K562 (cell line): Measurements from ENCODE around the gene NRGN. TPM values are rescaled to one million over a fixed set of nuclear protein-coding genes. Genes with fewer than 3 reads are reported as not detected.

Experiments used
- ATAC-seq: fragments of 200-7000 bp; cut with Tn5 transposase; 3 replicates; pipeline ENCODE4 v1.9.1; 2020; ENCODE audit warnings: moderate library complexity
- BruUV-seq: library from RNA; stranded (reverse); fragments of 400-500 nt; replicated peaks from 2 replicates; lab custom pipeline; 2021; lab: Mats Ljungman, UMichigan
- CTCF ChIA-PET: fragments of 300-600 bp; formaldehyde crosslinking; extraction: SDS; loops from one replicate; lab custom pipeline; 2021; ENCODE audit warnings: low intra/inter-chr PET ratio; lab: Yijun Ruan, JAX
- POLR2A ChIA-PET: fragments of 300-600, 350-650 bp; sonication (Branson Sonifier 250); formaldehyde crosslinking; extraction: SDS; loops from one replicate; lab custom pipeline; 2021; ENCODE audit warnings: antibody characterized with exemption, inconsistent platforms; lab: Yijun Ruan, JAX
- DNase-seq, 4 experiments: peaks; one replicate each; pipeline versions ENCODE4 v3.0.0 to v3.0.0-alpha.2; 2011 to 2018; ENCODE audit warnings: low spot score in 3 of 4, mixed read lengths in 3 of 4; ENCODE audit errors: extremely low read depth in 1 of 4
- FAIRE-seq: peaks from 2 replicates; lab custom pipeline; 2011; peaks lifted over from hg19 to GRCh38; lab: Jason Lieb, UNC
- H2AFZ ChIP-seq: 2 replicates; pipeline ENCODE4 v1.6.0; 2011; ENCODE audit warnings: low read depth, low read length, control low read depth, inconsistent platforms
- H3K27ac ChIP-seq: fragments of 200-600 bp; 3 replicates; pipeline ENCODE4 v1.8.0; 2011; ENCODE audit warnings: low read depth, mild to moderate bottlenecking, control low read depth, inconsistent platforms, low read length, moderate library complexity, mixed read lengths; ENCODE audit errors: extremely low read depth
- H3K27me3 ChIP-seq, 2 experiments: fragments of 300-600 bp in 1 of 2; 2 replicates in 1 of 2; 3 replicates in 1 of 2; pipeline versions ENCODE4 v1.6.0 to v1.8.0; 2011; ENCODE audit warnings: inconsistent platforms in 2 of 2, low read length in 2 of 2, mild to moderate bottlenecking in 1 of 2, mixed read lengths in 1 of 2, moderate library complexity in 1 of 2; ENCODE audit not compliant: control insufficient read depth in 2 of 2, insufficient read depth in 2 of 2
- H3K36me3 ChIP-seq: fragments of 300-600 bp; 3 replicates; pipeline ENCODE4 v1.8.0; 2011; ENCODE audit warnings: mild to moderate bottlenecking, low read length, inconsistent platforms; ENCODE audit not compliant: control insufficient read depth, insufficient read depth
- H3K4me1 ChIP-seq, 2 experiments: fragments of 200-600 bp in 1 of 2; replicated peaks in 1 of 2; 2 replicates in 1 of 2; 3 replicates in 1 of 2; pipeline versions ENCODE4 v1.5.1 to v1.8.0; 2011; ENCODE audit warnings: inconsistent platforms in 2 of 2, low read length in 2 of 2, mild to moderate bottlenecking in 1 of 2, mixed read lengths in 1 of 2, moderate library complexity in 1 of 2; ENCODE audit not compliant: control insufficient read depth in 2 of 2, insufficient read depth in 2 of 2
- H3K4me2 ChIP-seq: 2 replicates; pipeline ENCODE4 v1.6.1; 2011; ENCODE audit warnings: low read length, control low read depth, inconsistent platforms, mixed read lengths; ENCODE audit not compliant: insufficient read depth
- H3K4me3 ChIP-seq: fragments of 200-600 bp; sonication (generic), shearing (Covaris generic); 2 replicates; pipeline ENCODE4 v1.5.1; 2016; ENCODE audit warnings: control low read depth, inconsistent platforms
- H3K79me2 ChIP-seq: fragments of 200-600 bp; 3 replicates; pipeline ENCODE4 v1.8.0; 2011; ENCODE audit warnings: low read length, inconsistent platforms; ENCODE audit not compliant: control insufficient read depth, insufficient read depth
- H3K9ac ChIP-seq, 2 experiments: 2 replicates each; pipeline versions ENCODE4 v1.6.0 to v1.6.1; 2011; ENCODE audit warnings: low read depth in 2 of 2, low read length in 2 of 2, control low read depth in 1 of 2, inconsistent platforms in 1 of 2, mild to moderate bottlenecking in 1 of 2, mixed read lengths in 1 of 2; ENCODE audit not compliant: insufficient read depth in 1 of 2
- H3K9me1 ChIP-seq: one replicate; pipeline ENCODE4 v1.6.0; 2011; ENCODE audit warnings: inconsistent platforms, mild to moderate bottlenecking, low read length, moderate library complexity; ENCODE audit not compliant: control insufficient read depth, insufficient read depth
- H3K9me3 ChIP-seq: replicated peaks from 2 replicates; pipeline ENCODE4 v1.5.1; 2011; ENCODE audit warnings: low read depth, low read length, inconsistent platforms; ENCODE audit not compliant: control insufficient read depth, insufficient read depth
- H4K20me1 ChIP-seq: replicated peaks from 2 replicates; pipeline ENCODE4 v1.6.1; 2011; ENCODE audit warnings: low read length, inconsistent platforms, mixed read lengths; ENCODE audit not compliant: control insufficient read depth, insufficient read depth
- CBX1 ChIP-seq: sonication (generic); IDR thresholded peaks from 2 replicates; pipeline ENCODE4 v1.6.1; 2016; ENCODE audit warnings: antibody characterized with exemption, low read depth, mild to moderate bottlenecking
- KLF13 ChIP-seq: fragments of 450-650 bp; IDR thresholded peaks from 2 replicates; pipeline ENCODE4 v1.6.1; 2016; ENCODE audit warnings: missing genetic modification characterization, low read depth, mild to moderate bottlenecking, missing compliant biosample characterization, moderate library complexity, borderline replicate concordance
- ZNF609 ChIP-seq: sonication (generic); formaldehyde crosslinking; IDR thresholded peaks from 2 replicates; pipeline ENCODE4 v1.8.1; 2023; ENCODE audit warnings: missing genetic modification reagents, mild to moderate bottlenecking, borderline replicate concordance
- WGBS: fragments of 100-300 bp; shearing (Covaris generic); methylation state at CpG from one replicate; pipeline ENCODE4 v1.1.6; 2016; ENCODE audit warnings: low coverage, mixed read lengths; ENCODE audit not compliant: insufficient coverage; ENCODE audit errors: missing lambda C conversion rate; 5-methylcytosine and 5-hydroxymethylcytosine counted together
- in situ Hi-C: fragments of 300-500 bp; cut with MboI; formaldehyde crosslinking; loops from 4 replicates; pipeline ENCODE4 v1.15.0; 2018; ENCODE audit warnings: inconsistent platforms, mixed read lengths
- intact Hi-C: fragments of 100-400 bp; cut with micrococcal nuclease; formaldehyde crosslinking; loops from 2 replicates; pipeline ENCODE4 v1.14.2; 2022
- polyA plus RNA-seq, 8 experiments: library from polyadenylated mRNA; depleted of rRNA in 4 of 8; stranded (reverse) in 5 of 8; unstranded in 3 of 8; fragments of >200 nt; fragmentation: Nextera tagmentation in 2 of 8; fragmentation: Illumina TruSeq in 1 of 8; extraction: Ambion mirVana in 2 of 8; extraction: Trizol in 1 of 8; gene quantifications; 2 replicates each; pipeline versions ENCODE4 v1.2.1 to v1.2.3, GENCODE V29; 2011 to 2014; ENCODE audit warnings: inconsistent platforms in 1 of 8, missing spikeins in 1 of 8
- total RNA-seq, 7 experiments: library from RNA; depleted of rRNA in 6 of 7; stranded (reverse); fragments of >200 nt in 6 of 7; fragmentation: Illumina TruSeq in 2 of 7; extraction: Trizol in 2 of 7; gene quantifications; 2 replicates each; pipeline versions ENCODE4 v1.2.1 to v1.2.3, GENCODE V29; 2011 to 2021; ENCODE audit warnings: low replicate concordance in 1 of 7

Gene NRGN
- total and polyA plus RNA-seq, 9 of the 15 experiments (the other 6 are each of a cell fraction or from before 2014, with no cell fraction given) = 0.29 to 7.8 (median 3.5) TPM; not detected in 2

GRCh38 chr11:124760806-124761205 is 21.1 kb downstream of the NRGN start (continued):
- no peak for TF ChIP-seq ZNF609 (CRISPR knock-in tag)

- Histone ChIP-seq H3K27me3 (peaks cover 3 to 38% of the 10 kb centered on the region in 2 experiments; a peak in 4 of 5 replicates), H2AFZ (peak overlapping the region; percentile 56; the same call in 1 of the 2 replicates), H3K27ac (no peak overlapping the region), H3K4me3 (peak overlapping the region; percentile 46), H3K4me2 (peak overlapping the region; percentile 93), H4K20me1 (no peaks in the 10 kb centered on the region), H3K9ac (peak overlapping the region in 1 of 2 experiments; percentile 91; a peak in 2 of 4 replicates), H3K9me1 (no peaks in the 10 kb centered on the region), H3K4me1 (peaks cover 0 to 36% of the 10 kb centered on the region in 2 experiments; a peak in 4 of 5 replicates), H3K9me3 (no peaks in the 10 kb centered on the region), H3K36me3 (no peaks in the 10 kb centered on the region), H3K79me2 (no peaks in the 10 kb centered on the region)
- TF ChIP-seq KLF13 (tag) = no peak
- 0 out of 2 replicates have a peak, but pooled peaks have one; percentile 13 for TF ChIP-seq CBX1
- no peak for FAIRE-seq
- BruUV-seq = no TSS peak
- CTCF ChIA-PET = interaction anchor here (0.6 to 2.6 kb wide), 4 partner anchors 26 to 92 kb away, joined by 3 to 24 read pairs (median 12); no protein-coding TSS in a partner anchor
- intact Hi-C loops (loop anchor here (10.0 kb wide), 1 partner anchor 347 kb away; no protein-coding TSS in a partner anchor), in situ Hi-C loops (loop anchor here (10.0 kb wide), 2 partner anchors 87 to 347 kb away; partner anchors contain the start of genes SIAE and SPA17)
- POLR2A ChIA-PET = interaction anchor here (0.6 to 1.0 kb wide), 4 partner anchors 37 to 1127 kb away, joined by 3 to 4 read pairs (median 3); no protein-coding TSS in a partner anchor
- DNase-seq = no peak
- no peak for ATAC-seq
- 34% methylated on average over 12 of the region's 25 CpGs for WGBS
These were observed 21.8 kb downstream of the NRGN start for GRCh38 chr11:124761301-124762104.
